PC-9 (cell line): Measurements from ENCODE around the gene TMEM108. TPM values are rescaled to one million over a fixed set of nuclear protein-coding genes. Genes with fewer than 3 reads are reported as not detected.

ENCODE experiments used
- BruUV-seq: library from RNA; stranded (reverse); fragments of 400-500 nt; replicated peaks from 2 replicates; lab custom pipeline; 2021; lab: Mats Ljungman, UMichigan
- CTCF ChIA-PET: fragments of 300-600 bp; sonication (Branson Sonifier 250); formaldehyde crosslinking; loops from one replicate; lab custom pipeline; 2022; ENCODE audit warnings: antibody characterized with exemption; lab: Charles Lee
- POLR2A ChIA-PET: fragments of 300-600 bp; sonication (Branson Sonifier 250); formaldehyde crosslinking; loops from one replicate; lab custom pipeline; 2022; ENCODE audit warnings: antibody characterized with exemption; ENCODE audit not compliant: unreplicated experiment; lab: Charles Lee
- DNase-seq, 2 experiments: peaks; one replicate each; pipeline versions ENCODE4 v3.0.0 to v3.0.0-alpha.2; 2015 to 2022; ENCODE audit warnings: mixed read lengths in 1 of 2
- H2AFZ ChIP-seq: fragments of 200-600 bp; sonication (generic); 2 replicates; pipeline ENCODE4 v1.8.1; 2017; ENCODE audit warnings: antibody characterized with exemption
- H3F3A ChIP-seq: fragments of 200-600 bp; sonication (generic); 2 replicates; pipeline ENCODE4 v1.8.1; 2017; ENCODE audit warnings: antibody characterized with exemption, mild to moderate bottlenecking, low read depth; ENCODE audit not compliant: insufficient read depth
- H3K27ac ChIP-seq: fragments of 200-600 bp; sonication (generic); 2 replicates; pipeline ENCODE4 v1.6.1; 2016; ENCODE audit warnings: mixed run types
- H3K27me3 ChIP-seq: fragments of 200-600 bp; sonication (generic); 2 replicates; pipeline ENCODE4 v1.6.1; 2016; ENCODE audit warnings: low read depth, mixed run types; ENCODE audit not compliant: insufficient read depth
- H3K36me3 ChIP-seq: fragments of 200-600 bp; sonication (generic); 2 replicates; pipeline ENCODE4 v1.6.1; 2016; ENCODE audit warnings: low read depth, mixed run types
- H3K4me1 ChIP-seq: fragments of 200-600 bp; sonication (generic); replicated peaks from 2 replicates; pipeline ENCODE4 v1.6.1; 2016; ENCODE audit warnings: mixed run types; ENCODE audit not compliant: insufficient read depth
- H3K4me2 ChIP-seq: fragments of 200-600 bp; sonication (generic); 2 replicates; pipeline ENCODE4 v1.6.1; 2017; ENCODE audit warnings: mixed run types
- H3K4me3 ChIP-seq: fragments of 200-600 bp; sonication (generic); 2 replicates; pipeline ENCODE4 v1.6.1; 2016; ENCODE audit warnings: mixed run types
- H3K79me2 ChIP-seq: fragments of 200-600 bp; sonication (generic); 2 replicates; pipeline ENCODE4 v1.6.1; 2017; ENCODE audit warnings: low read depth, mixed run types
- H3K9me2 ChIP-seq: fragments of 200-600 bp; sonication (generic); 2 replicates; pipeline ENCODE4 v1.8.1; 2017; ENCODE audit warnings: mild to moderate bottlenecking; ENCODE audit not compliant: insufficient read depth
- H3K9me3 ChIP-seq: fragments of 200-600 bp; sonication (generic); 2 replicates; pipeline ENCODE4 v1.8.1; 2016; ENCODE audit warnings: low read depth; ENCODE audit not compliant: insufficient read depth
- H4K20me1 ChIP-seq: fragments of 200-600 bp; sonication (generic); 2 replicates; pipeline ENCODE4 v1.8.1; 2017; ENCODE audit not compliant: insufficient read depth
- EZH2 ChIP-seq: fragments of 200-600 bp; sonication (generic); IDR thresholded peaks from 2 replicates; pipeline ENCODE4 v1.8.0; 2017; ENCODE audit warnings: antibody characterized with exemption, low read depth
- intact Hi-C: fragments of 100-400 bp; cut with micrococcal nuclease; formaldehyde crosslinking; loops from one replicate; pipeline ENCODE4 v1.10.0; 2022; ENCODE audit not compliant: unreplicated experiment
- total RNA-seq: library from RNA; stranded (reverse); gene quantifications from 2 replicates; pipeline ENCODE4 v1.2.3, GENCODE V29; 2021
- TF ChIP-seq, protein P1 (sequence below): fragments of 200-600 bp; sonication (generic); conservative IDR thresholded peaks from 2 replicates; pipeline ENCODE4 v1.6.1; 2017; ENCODE audit warnings: mixed run types, antibody characterized with exemption, mild to moderate bottlenecking, moderate library complexity

TMEM108 gene
- total RNA-seq, 1 experiment from 2014 or later, result not detected

DNA sequence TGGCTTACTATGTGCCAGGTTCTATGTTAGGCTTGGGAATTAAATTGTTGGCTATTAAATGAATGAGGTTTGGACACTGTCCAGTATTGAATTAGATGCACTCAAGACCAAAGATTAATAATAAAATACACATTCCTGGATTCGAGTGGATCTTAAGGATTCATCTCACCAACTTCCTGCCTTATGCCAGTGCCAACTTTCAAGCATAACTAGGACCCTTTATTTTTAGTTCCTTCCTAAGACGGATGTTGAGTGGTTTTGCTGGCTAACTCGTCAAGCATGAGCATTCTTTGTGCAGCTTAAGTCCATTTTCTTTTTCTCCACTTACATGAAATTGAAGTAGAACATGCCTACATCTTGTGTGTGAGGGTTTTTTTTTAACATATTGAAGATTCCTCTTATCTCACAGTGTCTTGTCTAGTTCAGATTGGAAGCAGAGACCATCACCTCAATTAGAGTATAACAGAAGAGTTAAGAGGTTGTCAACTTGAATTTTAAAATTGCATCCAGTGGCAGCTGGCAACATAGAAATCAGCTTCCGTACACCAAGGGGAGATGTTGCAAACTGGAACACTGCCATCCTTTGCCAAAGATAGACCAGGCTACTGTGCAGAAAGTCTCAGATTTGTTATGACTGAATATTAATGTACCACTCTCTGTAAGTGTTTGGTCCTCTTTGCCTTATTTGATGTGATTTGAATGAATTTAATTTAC is 255.4 kb downstream of the TMEM108 start:
- no peak for DNase-seq
- H2AFZ ChIP-seq, result no peak overlapping the region
- H3K4me3 ChIP-seq, result no peak overlapping the region
- no peak overlapping the region for H3K27ac ChIP-seq
- no peaks in the 10 kb centered on the region for H3K79me2 ChIP-seq
- TF ChIP-seq, protein P1, sequence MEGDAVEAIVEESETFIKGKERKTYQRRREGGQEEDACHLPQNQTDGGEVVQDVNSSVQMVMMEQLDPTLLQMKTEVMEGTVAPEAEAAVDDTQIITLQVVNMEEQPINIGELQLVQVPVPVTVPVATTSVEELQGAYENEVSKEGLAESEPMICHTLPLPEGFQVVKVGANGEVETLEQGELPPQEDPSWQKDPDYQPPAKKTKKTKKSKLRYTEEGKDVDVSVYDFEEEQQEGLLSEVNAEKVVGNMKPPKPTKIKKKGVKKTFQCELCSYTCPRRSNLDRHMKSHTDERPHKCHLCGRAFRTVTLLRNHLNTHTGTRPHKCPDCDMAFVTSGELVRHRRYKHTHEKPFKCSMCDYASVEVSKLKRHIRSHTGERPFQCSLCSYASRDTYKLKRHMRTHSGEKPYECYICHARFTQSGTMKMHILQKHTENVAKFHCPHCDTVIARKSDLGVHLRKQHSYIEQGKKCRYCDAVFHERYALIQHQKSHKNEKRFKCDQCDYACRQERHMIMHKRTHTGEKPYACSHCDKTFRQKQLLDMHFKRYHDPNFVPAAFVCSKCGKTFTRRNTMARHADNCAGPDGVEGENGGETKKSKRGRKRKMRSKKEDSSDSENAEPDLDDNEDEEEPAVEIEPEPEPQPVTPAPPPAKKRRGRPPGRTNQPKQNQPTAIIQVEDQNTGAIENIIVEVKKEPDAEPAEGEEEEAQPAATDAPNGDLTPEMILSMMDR, result no peak
- TF ChIP-seq EZH2, result no peak
- intact Hi-C loops, result no loop called here
- no TSS peak for BruUV-seq
- H3K9me3 ChIP-seq, result no peaks in the 10 kb centered on the region
- H3K4me1 ChIP-seq, result no peaks in the 10 kb centered on the region
- H3K9me2 ChIP-seq, result no peaks in the 10 kb centered on the region
- ChIA-PET CTCF (interaction anchor here (0.6 kb wide), 1 partner anchor 106 kb away, joined by 5 read pairs; no protein-coding TSS in a partner anchor), POLR2A (interaction anchor here (0.7 kb wide), 1 partner anchor 74 kb away, joined by 9 read pairs; no protein-coding TSS in a partner anchor)
- H3K36me3 ChIP-seq, result no peaks in the 10 kb centered on the region
- no peaks in the 10 kb centered on the region for H4K20me1 ChIP-seq
- H3F3A ChIP-seq, result no peaks in the 10 kb centered on the region
- no peak overlapping the region for H3K4me2 ChIP-seq
- peaks cover 9% of the 10 kb centered on the region; the same call in 1 of the 2 replicates for H3K27me3 ChIP-seq

DNA sequence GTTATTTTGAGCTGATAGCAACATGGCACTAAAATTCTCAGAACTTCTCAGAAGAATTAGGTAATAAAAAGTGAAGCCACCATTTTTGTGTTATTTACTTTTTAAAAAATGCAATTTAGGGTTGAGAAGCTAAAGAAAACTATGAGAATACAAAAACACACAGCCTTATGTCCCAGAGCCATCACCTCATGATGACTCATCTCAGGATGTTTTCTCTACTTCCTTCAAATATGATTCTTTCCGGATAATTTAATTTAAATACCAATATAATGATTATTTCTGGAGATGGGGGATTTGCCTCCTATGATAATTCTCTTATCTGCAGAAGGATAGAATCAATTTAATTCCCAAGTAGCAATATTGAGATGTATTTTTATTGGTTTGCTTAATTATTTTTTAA is 256.1 kb downstream of the TMEM108 start:
- Histone ChIP-seq H3K9me3 (no peaks in the 10 kb centered on the region), H4K20me1 (no peaks in the 10 kb centered on the region), H3K4me2 (no peak overlapping the region), H3K4me3 (no peak overlapping the region), H3F3A (no peaks in the 10 kb centered on the region), H2AFZ (no peak overlapping the region), H3K27ac (no peak overlapping the region), H3K27me3 (peaks cover 12% of the 10 kb centered on the region; the same call in 1 of the 2 replicates), H3K4me1 (no peaks in the 10 kb centered on the region), H3K79me2 (no peaks in the 10 kb centered on the region), H3K9me2 (no peaks in the 10 kb centered on the region), H3K36me3 (no peaks in the 10 kb centered on the region)
- no peak for DNase-seq
- no peak for TF ChIP-seq EZH2
- TF ChIP-seq, protein P1, result no peak
- ChIA-PET POLR2A (no interaction called here), CTCF (interaction anchor here (0.6 kb wide), 1 partner anchor 106 kb away, joined by 5 read pairs; no protein-coding TSS in a partner anchor)
- no TSS peak for BruUV-seq
- intact Hi-C loops, result no loop called here

DNA sequence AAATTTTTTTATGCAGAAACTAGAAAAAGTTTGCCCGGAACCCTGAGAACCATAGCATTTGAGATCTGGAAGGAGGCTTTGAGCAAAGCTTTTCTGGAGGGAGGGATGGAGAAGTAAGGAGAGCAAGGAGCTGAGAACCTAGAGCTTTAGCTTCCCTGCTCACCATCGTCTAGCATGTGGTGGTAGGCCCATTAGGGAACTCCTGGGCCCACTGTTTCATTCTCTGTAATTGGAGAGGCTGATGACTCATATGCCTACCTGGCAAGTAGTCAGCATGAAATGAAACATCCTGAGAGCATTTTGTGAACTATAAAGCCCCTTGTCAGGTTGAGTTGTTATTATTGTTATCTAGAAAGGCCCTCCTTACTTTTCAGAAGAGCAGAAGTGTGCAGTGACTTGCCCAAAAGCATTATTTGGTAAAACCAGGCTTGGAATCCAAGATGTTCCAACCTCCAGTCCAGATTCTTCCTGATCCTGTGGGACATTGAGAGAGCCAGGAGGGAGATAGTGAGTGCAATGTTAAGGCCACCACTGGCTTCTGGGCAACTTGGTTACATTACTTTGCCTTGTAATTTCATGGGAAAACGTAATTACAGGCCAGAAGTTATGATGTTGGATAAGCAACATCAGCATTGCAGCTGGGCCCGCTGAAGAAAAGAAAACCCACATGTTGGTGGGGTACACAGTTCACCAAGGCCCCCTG is 257.2 kb downstream of the TMEM108 start:
- BruUV-seq, result no TSS peak
- Histone ChIP-seq H4K20me1 (no peaks in the 10 kb centered on the region), H3K4me2 (no peak overlapping the region), H2AFZ (no peak overlapping the region), H3K4me1 (no peaks in the 10 kb centered on the region), H3K79me2 (no peaks in the 10 kb centered on the region), H3F3A (no peaks in the 10 kb centered on the region), H3K36me3 (no peaks in the 10 kb centered on the region), H3K9me2 (no peaks in the 10 kb centered on the region), H3K27me3 (peaks cover 12% of the 10 kb centered on the region; the same call in 1 of the 2 replicates), H3K4me3 (no peak overlapping the region), H3K27ac (no peak overlapping the region), H3K9me3 (no peaks in the 10 kb centered on the region)
- TF ChIP-seq, protein P1, result no peak
- TF ChIP-seq EZH2, result no peak
- no peak for DNase-seq
- ChIA-PET CTCF (no interaction called here), POLR2A (no interaction called here)
- intact Hi-C loops, result no loop called here
